Measurements from ENCODE around the gene RHOG. TPM values are rescaled to one million over a fixed set of nuclear protein-coding genes. Genes with fewer than 3 reads are reported as not detected.

The RHOG gene
- total RNA-seq, 1 experiment from 2014 or later = 26.4 TPM

DNA sequence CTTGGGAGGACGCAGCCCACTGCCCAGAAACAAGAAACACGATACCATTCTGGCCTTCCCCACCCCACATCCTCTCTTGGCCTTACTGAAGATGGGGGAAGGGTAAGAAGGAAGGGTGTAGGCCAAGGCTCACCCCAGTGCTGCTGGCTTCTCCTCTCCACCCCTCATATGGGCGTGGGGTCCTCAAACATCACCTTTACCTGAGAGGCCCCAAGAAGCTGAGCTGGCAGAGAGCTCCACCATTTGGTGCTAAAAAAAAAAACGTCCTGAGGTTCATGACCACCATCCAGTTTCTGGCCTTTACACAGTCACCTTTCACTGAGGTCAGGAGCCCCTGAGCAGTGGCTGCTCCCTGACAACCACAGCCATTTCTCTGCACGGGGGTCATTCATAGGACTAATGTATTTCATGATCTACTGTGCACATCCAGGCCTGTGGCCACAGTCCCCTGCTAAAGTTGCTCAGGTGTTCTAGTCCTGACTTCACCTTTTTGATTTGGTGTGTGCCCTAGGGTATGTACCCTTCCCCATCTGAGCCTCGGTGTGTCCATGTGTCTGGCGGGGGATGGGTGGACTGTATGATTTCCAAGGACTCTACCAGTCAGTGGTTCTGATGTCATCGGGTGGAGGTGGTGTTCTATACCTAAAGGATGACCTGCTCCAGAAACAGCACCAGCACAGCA lies 15.1 kb downstream of the RHOG start:
- Histone ChIP-seq H3K4ac (ENCODE audit: low read depth, low read length) (no peak overlapping the region), H3K9me3 (ENCODE audit: control insufficient read depth, low read depth, low read length) (no peaks in the 10 kb centered on the region), H2AK5ac (ENCODE audit: insufficient read length, low read length) (no peak overlapping the region), H2BK12ac (ENCODE audit: insufficient read length, low read depth, low read length) (no peak overlapping the region), H3K27me3 (ENCODE audit: insufficient read depth, low read length) (no peaks in the 10 kb centered on the region), H3K23me2 (ENCODE audit: insufficient read length, low read depth, low read length, poor library complexity, severe bottlenecking) (no peaks in the 10 kb centered on the region), H2AFZ (ENCODE audit: low read length) (no peak overlapping the region), H4K5ac (ENCODE audit: insufficient read length, low read depth, low read length) (no peak overlapping the region), H3K79me2 (ENCODE audit: insufficient read depth, low read length) (no peaks in the 10 kb centered on the region), H3K27ac (ENCODE audit: insufficient read length, low read depth, low read length) (no peak overlapping the region), H3K4me2 (ENCODE audit: insufficient read depth, insufficient read length, low read length) (no peak overlapping the region), H3K4me1 (ENCODE audit: insufficient read depth, low read length) (peaks cover 13% of the 10 kb centered on the region; the same call in 1 of the 2 replicates), H3K14ac (ENCODE audit: insufficient read depth, low read length) (no peak overlapping the region), H3K18ac (ENCODE audit: insufficient read length, low read depth, low read length) (no peak overlapping the region), H3K23ac (ENCODE audit: insufficient read length, low read depth, low read length) (no peak overlapping the region), H4K91ac (ENCODE audit: insufficient read length, low read depth, low read length) (no peak overlapping the region), H4K20me1 (ENCODE audit: control insufficient read depth, insufficient read depth, insufficient read length) (peaks cover 3% of the 10 kb centered on the region), H3K79me1 (ENCODE audit: insufficient read depth, low read depth, low read length, poor library complexity, severe bottlenecking) (no peaks in the 10 kb centered on the region), H4K8ac (replicated peaks; ENCODE audit: insufficient read length, low read depth, low read length) (no peak overlapping the region), H3K9ac (ENCODE audit: extremely low read depth, insufficient read length, low read length) (no peak overlapping the region), H2BK120ac (ENCODE audit: low read depth, low read length, poor library complexity, severe bottlenecking) (no peak overlapping the region), H3K56ac (ENCODE audit: insufficient read length, low read depth, low read length) (no peak overlapping the region), H2BK5ac (ENCODE audit: insufficient read length, low read length) (no peak overlapping the region), H2BK20ac (ENCODE audit: low read depth, low read length, poor library complexity, severe bottlenecking) (no peak overlapping the region), H3T11ph (ENCODE audit: low read length) (no peak overlapping the region), H2BK15ac (ENCODE audit: low read depth, low read length) (no peak overlapping the region)
- H3K27ac Mint-ChIP-seq = peak overlapping the region; percentile 83 to 99 (median 94); a peak in 5 of 7 replicates
- no peaks in the 10 kb centered on the region for H3K9me3 Mint-ChIP-seq
- peaks cover 42% of the 10 kb centered on the region in 2 experiments for H3K4me1 Mint-ChIP-seq
- WGBS (ENCODE audit: extremely low coverage, insufficient read length, low lambda C conversion rate) = no CpG with 5 or more reads among the region's 8 CpGs
- DNase-seq = no peak
- H3K27me3 Mint-ChIP-seq (ENCODE audit: low read depth) = no peaks in the 10 kb centered on the region
- TF ChIP-seq, protein P1, sequence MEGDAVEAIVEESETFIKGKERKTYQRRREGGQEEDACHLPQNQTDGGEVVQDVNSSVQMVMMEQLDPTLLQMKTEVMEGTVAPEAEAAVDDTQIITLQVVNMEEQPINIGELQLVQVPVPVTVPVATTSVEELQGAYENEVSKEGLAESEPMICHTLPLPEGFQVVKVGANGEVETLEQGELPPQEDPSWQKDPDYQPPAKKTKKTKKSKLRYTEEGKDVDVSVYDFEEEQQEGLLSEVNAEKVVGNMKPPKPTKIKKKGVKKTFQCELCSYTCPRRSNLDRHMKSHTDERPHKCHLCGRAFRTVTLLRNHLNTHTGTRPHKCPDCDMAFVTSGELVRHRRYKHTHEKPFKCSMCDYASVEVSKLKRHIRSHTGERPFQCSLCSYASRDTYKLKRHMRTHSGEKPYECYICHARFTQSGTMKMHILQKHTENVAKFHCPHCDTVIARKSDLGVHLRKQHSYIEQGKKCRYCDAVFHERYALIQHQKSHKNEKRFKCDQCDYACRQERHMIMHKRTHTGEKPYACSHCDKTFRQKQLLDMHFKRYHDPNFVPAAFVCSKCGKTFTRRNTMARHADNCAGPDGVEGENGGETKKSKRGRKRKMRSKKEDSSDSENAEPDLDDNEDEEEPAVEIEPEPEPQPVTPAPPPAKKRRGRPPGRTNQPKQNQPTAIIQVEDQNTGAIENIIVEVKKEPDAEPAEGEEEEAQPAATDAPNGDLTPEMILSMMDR (conservative IDR thresholded peaks at IDR 0.05) = no peak
- peaks cover 31 to 57% (median 50%) of the 10 kb centered on the region in 3 experiments for H3K36me3 Mint-ChIP-seq (ENCODE audit: insufficient read depth in 1 of 3, low read depth in 3 of 3)
- peak overlapping the region in 1 of 2 experiments; percentile 20; a peak in 1 of 5 replicates for H3K4me3 Mint-ChIP-seq

All from H9 (cell line).